Spleen (tissue), 7 donors: Measurements from ENCODE around the gene POLE3.
"Not testable (repeated sequence)": the region's sequence is repeated elsewhere in the genome, so short reads cannot be mapped to it uniquely, and the experiment has no call there.

ENCODE experiments used
- CTCF ChIP-seq, 11 experiments: fragments of 200-600 bp in 7 of 11; fragments of 450-650 bp in 4 of 11; sonication (generic) in 4 of 11; IDR thresholded peaks in 8 of 11; conservative IDR thresholded peaks in 3 of 11; 1 replicate in 7 of 11; 2 replicates in 4 of 11; pipeline versions ENCODE4 v1.4.0 to v1.8.0; 2016 to 2021; ENCODE audit warnings: antibody characterized with exemption in 11 of 11, inconsistent platforms in 4 of 11, mild to moderate bottlenecking in 1 of 11
- POLR2A ChIP-seq, 3 donors: fragments of 450-650 bp; IDR thresholded peaks; one replicate each; pipeline ENCODE4 v1.5.1; 2017; ENCODE audit warnings: antibody characterized with exemption in 3 of 3, mild to moderate bottlenecking in 1 of 3
- POLR2AphosphoS5 ChIP-seq, 3 donors: sonication (generic); formaldehyde crosslinking; IDR thresholded peaks; one replicate each; pipeline ENCODE4 v1.5.1; 2017; ENCODE audit warnings: antibody characterized with exemption in 3 of 3
- donor health status: DM: no; HTN: no; CAD: no; lungs with moderate emphysema.
- donor health status: DM: no; HTN: no; CAD: no.
- donor health status: DM: no; HTN: no; CAD: no.

GRCh38 chr9:113379094-113379828 is 31.2 kb downstream of the POLE3 start:
- TF ChIP-seq CTCF (IDR thresholded peaks at IDR 0.05 in 8 of 11, conservative IDR thresholded peaks at IDR 0.05 in 3 of 11); POLR2A (IDR thresholded peaks at IDR 0.05); POLR2AphosphoS5 (IDR thresholded peaks at IDR 0.05): not testable (repeated sequence)
